Measurements from ENCODE around the gene USP4.
"Not testable (repeated sequence)": the region's sequence is repeated elsewhere in the genome, so short reads cannot be mapped to it uniquely, and the experiment has no call there.

DNA sequence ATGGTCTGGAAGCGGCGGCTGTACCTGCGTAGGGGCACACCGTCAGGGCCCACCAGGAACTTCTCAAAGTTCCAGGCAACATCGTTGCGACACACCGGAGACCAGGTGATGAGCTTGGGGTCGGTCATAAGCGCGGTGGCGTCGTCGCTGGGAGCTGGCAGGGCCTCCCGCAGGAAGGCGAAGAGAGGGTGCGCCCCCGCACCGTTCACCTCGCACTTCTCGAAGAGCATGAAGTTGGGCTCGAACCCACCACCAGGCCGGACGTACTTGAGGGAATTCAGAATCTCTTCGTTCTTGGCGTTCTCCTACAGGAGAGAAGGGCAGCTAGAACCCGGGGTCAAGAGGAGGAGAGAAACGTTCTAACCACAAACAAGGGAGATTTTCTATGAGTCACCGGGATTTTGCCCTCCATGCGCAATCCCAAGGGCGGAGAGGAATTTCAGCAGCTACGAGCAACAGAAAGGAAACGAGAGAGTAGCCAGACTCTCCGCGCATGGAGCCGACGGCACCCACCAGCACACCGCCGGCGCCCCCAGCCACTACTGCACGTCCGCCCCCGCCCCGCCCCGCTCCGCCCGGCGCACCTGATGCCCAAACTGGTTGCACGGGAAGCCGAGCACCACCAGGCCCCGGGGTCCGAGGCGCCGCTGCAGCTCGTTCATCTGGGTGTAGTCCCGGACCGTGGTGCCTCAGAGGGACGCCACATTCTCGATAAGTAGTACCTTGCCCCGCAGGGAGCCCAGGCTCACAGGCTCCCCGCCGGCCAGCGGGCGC, 17.8 kb upstream of the USP4 start:
- TF ChIP-seq, protein P1, sequence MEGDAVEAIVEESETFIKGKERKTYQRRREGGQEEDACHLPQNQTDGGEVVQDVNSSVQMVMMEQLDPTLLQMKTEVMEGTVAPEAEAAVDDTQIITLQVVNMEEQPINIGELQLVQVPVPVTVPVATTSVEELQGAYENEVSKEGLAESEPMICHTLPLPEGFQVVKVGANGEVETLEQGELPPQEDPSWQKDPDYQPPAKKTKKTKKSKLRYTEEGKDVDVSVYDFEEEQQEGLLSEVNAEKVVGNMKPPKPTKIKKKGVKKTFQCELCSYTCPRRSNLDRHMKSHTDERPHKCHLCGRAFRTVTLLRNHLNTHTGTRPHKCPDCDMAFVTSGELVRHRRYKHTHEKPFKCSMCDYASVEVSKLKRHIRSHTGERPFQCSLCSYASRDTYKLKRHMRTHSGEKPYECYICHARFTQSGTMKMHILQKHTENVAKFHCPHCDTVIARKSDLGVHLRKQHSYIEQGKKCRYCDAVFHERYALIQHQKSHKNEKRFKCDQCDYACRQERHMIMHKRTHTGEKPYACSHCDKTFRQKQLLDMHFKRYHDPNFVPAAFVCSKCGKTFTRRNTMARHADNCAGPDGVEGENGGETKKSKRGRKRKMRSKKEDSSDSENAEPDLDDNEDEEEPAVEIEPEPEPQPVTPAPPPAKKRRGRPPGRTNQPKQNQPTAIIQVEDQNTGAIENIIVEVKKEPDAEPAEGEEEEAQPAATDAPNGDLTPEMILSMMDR (conservative IDR thresholded peaks at IDR 0.05; ENCODE audit: low read depth in 2 of 2) = not testable (repeated sequence)
- TF ChIP-seq POLR2AphosphoS5 (IDR thresholded peaks at IDR 0.05; ENCODE audit: low read depth); EZH2phosphoT487 (IDR thresholded peaks at IDR 0.05; ENCODE audit: unreplicated experiment); EZH2 (IDR thresholded peaks at IDR 0.05; ENCODE audit: low read depth, unreplicated experiment); JUNB (IDR thresholded peaks at IDR 0.05; ENCODE audit: unreplicated experiment); CREB1 (CRISPR knock-in tag; IDR thresholded peaks at IDR 0.05; ENCODE audit: low read depth); ZNF331 (CRISPR knock-in tag; IDR thresholded peaks at IDR 0.05; ENCODE audit: low read depth): not testable (repeated sequence)
- TF ChIP-seq, protein P2, sequence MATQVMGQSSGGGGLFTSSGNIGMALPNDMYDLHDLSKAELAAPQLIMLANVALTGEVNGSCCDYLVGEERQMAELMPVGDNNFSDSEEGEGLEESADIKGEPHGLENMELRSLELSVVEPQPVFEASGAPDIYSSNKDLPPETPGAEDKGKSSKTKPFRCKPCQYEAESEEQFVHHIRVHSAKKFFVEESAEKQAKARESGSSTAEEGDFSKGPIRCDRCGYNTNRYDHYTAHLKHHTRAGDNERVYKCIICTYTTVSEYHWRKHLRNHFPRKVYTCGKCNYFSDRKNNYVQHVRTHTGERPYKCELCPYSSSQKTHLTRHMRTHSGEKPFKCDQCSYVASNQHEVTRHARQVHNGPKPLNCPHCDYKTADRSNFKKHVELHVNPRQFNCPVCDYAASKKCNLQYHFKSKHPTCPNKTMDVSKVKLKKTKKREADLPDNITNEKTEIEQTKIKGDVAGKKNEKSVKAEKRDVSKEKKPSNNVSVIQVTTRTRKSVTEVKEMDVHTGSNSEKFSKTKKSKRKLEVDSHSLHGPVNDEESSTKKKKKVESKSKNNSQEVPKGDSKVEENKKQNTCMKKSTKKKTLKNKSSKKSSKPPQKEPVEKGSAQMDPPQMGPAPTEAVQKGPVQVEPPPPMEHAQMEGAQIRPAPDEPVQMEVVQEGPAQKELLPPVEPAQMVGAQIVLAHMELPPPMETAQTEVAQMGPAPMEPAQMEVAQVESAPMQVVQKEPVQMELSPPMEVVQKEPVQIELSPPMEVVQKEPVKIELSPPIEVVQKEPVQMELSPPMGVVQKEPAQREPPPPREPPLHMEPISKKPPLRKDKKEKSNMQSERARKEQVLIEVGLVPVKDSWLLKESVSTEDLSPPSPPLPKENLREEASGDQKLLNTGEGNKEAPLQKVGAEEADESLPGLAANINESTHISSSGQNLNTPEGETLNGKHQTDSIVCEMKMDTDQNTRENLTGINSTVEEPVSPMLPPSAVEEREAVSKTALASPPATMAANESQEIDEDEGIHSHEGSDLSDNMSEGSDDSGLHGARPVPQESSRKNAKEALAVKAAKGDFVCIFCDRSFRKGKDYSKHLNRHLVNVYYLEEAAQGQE (IDR thresholded peaks at IDR 0.05; ENCODE audit: unreplicated experiment) = not testable (repeated sequence)
- TF ChIP-seq, protein P3, sequence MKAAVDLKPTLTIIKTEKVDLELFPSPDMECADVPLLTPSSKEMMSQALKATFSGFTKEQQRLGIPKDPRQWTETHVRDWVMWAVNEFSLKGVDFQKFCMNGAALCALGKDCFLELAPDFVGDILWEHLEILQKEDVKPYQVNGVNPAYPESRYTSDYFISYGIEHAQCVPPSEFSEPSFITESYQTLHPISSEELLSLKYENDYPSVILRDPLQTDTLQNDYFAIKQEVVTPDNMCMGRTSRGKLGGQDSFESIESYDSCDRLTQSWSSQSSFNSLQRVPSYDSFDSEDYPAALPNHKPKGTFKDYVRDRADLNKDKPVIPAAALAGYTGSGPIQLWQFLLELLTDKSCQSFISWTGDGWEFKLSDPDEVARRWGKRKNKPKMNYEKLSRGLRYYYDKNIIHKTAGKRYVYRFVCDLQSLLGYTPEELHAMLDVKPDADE (IDR thresholded peaks at IDR 0.05) = not testable (repeated sequence)

Measured in GM23338 (cell line).